Natural killer cell (primary cell): Measurements from ENCODE around the gene MYO7B. TPM values are rescaled to one million over a fixed set of nuclear protein-coding genes. Genes with fewer than 3 reads are reported as not detected.

ENCODE experiments used
- ATAC-seq, 3 donors: fragments of 150-1000 bp in 2 of 3; fragments of 200-7000 bp in 1 of 3; cut with Tn5 transposase; 1 replicate in 1 of 3; 2 replicates in 2 of 3; pipeline ENCODE4 v1.10.0; 2021; ENCODE audit warnings: mild to moderate bottlenecking in 2 of 3, moderate library complexity in 2 of 3
- DNase-seq, 2 donors: peaks; one replicate each; pipeline versions ENCODE4 v3.0.0 to v3.0.0-alpha.2; 2013 to 2021; ENCODE audit warnings: mixed read lengths in 1 of 2
- H3K27ac ChIP-seq: one replicate; pipeline ENCODE4 v1.5.1; 2013; ENCODE audit warnings: mild to moderate bottlenecking, low read length
- H3K27me3 ChIP-seq: one replicate; pipeline ENCODE4 v1.6.1; 2013; ENCODE audit warnings: low read length; ENCODE audit not compliant: control insufficient read depth, insufficient read depth
- H3K36me3 ChIP-seq: one replicate; pipeline ENCODE4 v1.6.1; 2013; ENCODE audit warnings: low read length; ENCODE audit not compliant: control insufficient read depth, insufficient read depth
- H3K4me1 ChIP-seq: one replicate; pipeline ENCODE4 v1.6.1; 2013; ENCODE audit warnings: low read length; ENCODE audit not compliant: control insufficient read depth, insufficient read depth
- H3K4me3 ChIP-seq: one replicate; pipeline ENCODE4 v1.5.1; 2013; ENCODE audit warnings: low read length
- H3K9me3 ChIP-seq: one replicate; pipeline ENCODE4 v1.6.1; 2013; ENCODE audit warnings: low read length; ENCODE audit not compliant: control insufficient read depth, insufficient read depth
- H3K27ac Mint-ChIP-seq, 2 donors: one replicate each; pipeline ENCODE4 v1.8.0; 2022; ENCODE audit warnings: mild to moderate bottlenecking in 2 of 2, mixed read lengths in 2 of 2, moderate library complexity in 1 of 2
- H3K27me3 Mint-ChIP-seq, 2 donors: one replicate each; pipeline ENCODE4 v1.8.0; 2022; ENCODE audit warnings: low read depth in 2 of 2, mixed read lengths in 2 of 2
- H3K36me3 Mint-ChIP-seq: one replicate; pipeline ENCODE4 v1.8.0; 2022; ENCODE audit warnings: mixed read lengths
- H3K4me1 Mint-ChIP-seq, 2 donors: one replicate each; pipeline ENCODE4 v1.8.0; 2022; ENCODE audit warnings: mixed read lengths in 2 of 2
- H3K4me3 Mint-ChIP-seq: one replicate; pipeline ENCODE4 v1.8.0; 2022; ENCODE audit warnings: mild to moderate bottlenecking, moderate library complexity, mixed read lengths
- H3K9me3 Mint-ChIP-seq, 2 donors: one replicate each; pipeline ENCODE4 v1.8.0; 2022; ENCODE audit warnings: mixed read lengths in 2 of 2
- WGBS: methylation state at CpG from one replicate; pipeline ENCODE4 v1.1.7; 2013; ENCODE audit warnings: missing lambda C conversion rate; ENCODE audit not compliant: insufficient coverage; 5-methylcytosine and 5-hydroxymethylcytosine counted together
- intact Hi-C: fragments of 100-400 bp; cut with micrococcal nuclease; formaldehyde crosslinking; loops from one replicate; pipeline ENCODE4 v1.14.2; 2022
- total RNA-seq, 4 donors: library from RNA; stranded (reverse); fragments of 120-200 nt in 1 of 4; gene quantifications; one replicate each; pipeline versions ENCODE4 v1.2.3 to v1.2.4, GENCODE V29; 2013 to 2022
- TF ChIP-seq, protein P1 (sequence below): fragments of 200-600 bp; IDR thresholded peaks from one replicate; pipeline ENCODE4 v1.8.0; 2022; ENCODE audit warnings: antibody characterized with exemption

MYO7B gene
- total RNA-seq, 3 donors from 2014 or later (not counting 1 experiment from before 2014, with no cell fraction given) = 0.14 to 0.45 (median 0.25) TPM

- H3K36me3 ChIP-seq = no peaks in the 10 kb centered on the region
- H3K4me3 ChIP-seq = no peak overlapping the region
- ATAC-seq (no peak), DNase-seq (peak in 1 of 2 donors; percentile 10)
- H3K36me3 Mint-ChIP-seq = no peaks in the 10 kb centered on the region
- intact Hi-C loops = no loop called here
- WGBS = 100% methylated on average over 2 of the region's 2 CpGs
- H3K9me3 Mint-ChIP-seq = no peaks in the 10 kb centered on the region
- H3K4me1 Mint-ChIP-seq = peaks cover 5 to 9% of the 10 kb centered on the region in 2 donors
- no peak overlapping the region for H3K27ac Mint-ChIP-seq
- TF ChIP-seq, protein P1, sequence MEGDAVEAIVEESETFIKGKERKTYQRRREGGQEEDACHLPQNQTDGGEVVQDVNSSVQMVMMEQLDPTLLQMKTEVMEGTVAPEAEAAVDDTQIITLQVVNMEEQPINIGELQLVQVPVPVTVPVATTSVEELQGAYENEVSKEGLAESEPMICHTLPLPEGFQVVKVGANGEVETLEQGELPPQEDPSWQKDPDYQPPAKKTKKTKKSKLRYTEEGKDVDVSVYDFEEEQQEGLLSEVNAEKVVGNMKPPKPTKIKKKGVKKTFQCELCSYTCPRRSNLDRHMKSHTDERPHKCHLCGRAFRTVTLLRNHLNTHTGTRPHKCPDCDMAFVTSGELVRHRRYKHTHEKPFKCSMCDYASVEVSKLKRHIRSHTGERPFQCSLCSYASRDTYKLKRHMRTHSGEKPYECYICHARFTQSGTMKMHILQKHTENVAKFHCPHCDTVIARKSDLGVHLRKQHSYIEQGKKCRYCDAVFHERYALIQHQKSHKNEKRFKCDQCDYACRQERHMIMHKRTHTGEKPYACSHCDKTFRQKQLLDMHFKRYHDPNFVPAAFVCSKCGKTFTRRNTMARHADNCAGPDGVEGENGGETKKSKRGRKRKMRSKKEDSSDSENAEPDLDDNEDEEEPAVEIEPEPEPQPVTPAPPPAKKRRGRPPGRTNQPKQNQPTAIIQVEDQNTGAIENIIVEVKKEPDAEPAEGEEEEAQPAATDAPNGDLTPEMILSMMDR = no peak
- peaks cover 19% of the 10 kb centered on the region for H3K27me3 ChIP-seq
- peaks cover 16% of the 10 kb centered on the region for H3K4me1 ChIP-seq
- no peak overlapping the region for H3K27ac ChIP-seq
- no peak overlapping the region for H3K4me3 Mint-ChIP-seq
- peaks cover 48 to 70% of the 10 kb centered on the region in 2 donors for H3K27me3 Mint-ChIP-seq
- no peaks in the 10 kb centered on the region for H3K9me3 ChIP-seq
Observed at GRCh38 chr2:127676906-127677305, 141.4 kb downstream of the MYO7B start.

DNA sequence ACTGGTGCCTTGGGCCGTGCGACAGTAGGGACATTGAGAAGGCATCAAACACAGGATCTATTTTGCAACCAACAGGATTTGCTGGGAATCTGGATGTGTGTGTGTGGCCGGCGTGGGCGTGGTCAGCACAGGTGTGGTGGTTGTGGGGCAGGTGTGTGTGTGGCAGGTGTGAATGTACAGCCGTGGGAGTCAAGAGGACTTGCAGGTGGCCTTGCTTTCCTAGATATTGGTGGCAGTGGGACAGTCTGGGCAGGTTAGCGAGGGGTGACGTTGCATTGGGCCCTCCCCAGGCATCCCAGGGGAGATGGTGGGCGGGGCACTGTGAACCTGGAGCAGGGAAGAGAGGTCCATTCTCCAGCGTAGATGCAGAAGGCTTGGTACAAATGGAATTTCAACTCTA lies 143.0 kb downstream of the MYO7B start:
- no peaks in the 10 kb centered on the region for H3K36me3 Mint-ChIP-seq
- H3K4me3 ChIP-seq = no peak overlapping the region
- peaks cover 16% of the 10 kb centered on the region for H3K4me1 ChIP-seq
- no peak for ATAC-seq
- TF ChIP-seq, protein P1 = no peak
- no peak overlapping the region for H3K4me3 Mint-ChIP-seq
- H3K9me3 ChIP-seq = no peaks in the 10 kb centered on the region
- H3K27me3 ChIP-seq = peaks cover 16% of the 10 kb centered on the region
- H3K27me3 Mint-ChIP-seq = peaks cover 37 to 54% of the 10 kb centered on the region in 2 donors
- no peak overlapping the region for H3K27ac ChIP-seq
- H3K36me3 ChIP-seq = no peaks in the 10 kb centered on the region
- H3K4me1 Mint-ChIP-seq = peaks cover 5 to 9% of the 10 kb centered on the region in 2 donors
- no peak overlapping the region for H3K27ac Mint-ChIP-seq
- WGBS = 84% methylated on average over 10 of the region's 10 CpGs
- H3K9me3 Mint-ChIP-seq = no peaks in the 10 kb centered on the region
- no peak for DNase-seq
- intact Hi-C loops = no loop called here

DNA sequence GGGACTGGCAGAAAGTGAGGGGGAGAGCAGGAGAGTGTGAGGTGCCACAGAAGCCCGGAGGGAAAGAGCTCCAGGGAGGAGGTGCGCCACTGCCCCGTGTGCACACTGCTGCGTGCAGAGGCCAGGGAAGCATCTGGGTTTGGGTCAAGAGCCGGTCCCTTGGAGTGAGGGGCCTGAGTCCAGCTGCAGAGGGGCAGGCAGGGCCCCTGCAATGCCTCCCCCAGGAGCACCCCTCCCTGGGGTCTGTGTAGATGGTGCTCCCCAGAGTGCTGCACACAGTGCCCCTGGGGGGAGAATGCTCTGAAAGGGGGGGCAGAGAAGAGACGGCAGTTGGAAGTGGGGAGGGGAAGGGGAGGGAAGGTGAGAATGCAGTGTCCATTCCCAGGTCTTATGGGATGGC lies 143.5 kb downstream of the MYO7B start:
- peaks cover 34 to 54% of the 10 kb centered on the region in 2 donors for H3K27me3 Mint-ChIP-seq
- H3K9me3 Mint-ChIP-seq = no peaks in the 10 kb centered on the region
- H3K27ac Mint-ChIP-seq = no peak overlapping the region
- Histone ChIP-seq H3K27me3 (peaks cover 15% of the 10 kb centered on the region), H3K36me3 (no peaks in the 10 kb centered on the region), H3K4me1 (peaks cover 16% of the 10 kb centered on the region), H3K9me3 (no peaks in the 10 kb centered on the region), H3K27ac (no peak overlapping the region), H3K4me3 (no peak overlapping the region)
- 93% methylated on average over 6 of the region's 6 CpGs for WGBS
- intact Hi-C loops = no loop called here
- TF ChIP-seq, protein P1 = no peak
- H3K4me3 Mint-ChIP-seq = no peak overlapping the region
- no peaks in the 10 kb centered on the region for H3K36me3 Mint-ChIP-seq
- DNase-seq (no peak), ATAC-seq (no peak)
- H3K4me1 Mint-ChIP-seq = peaks cover 5 to 9% of the 10 kb centered on the region in 2 donors

- Mint-ChIP-seq H3K36me3 (no peaks in the 10 kb centered on the region), H3K27ac (no peak overlapping the region), H3K9me3 (no peaks in the 10 kb centered on the region), H3K4me1 (peaks cover 0 to 4% of the 10 kb centered on the region in 2 donors), H3K4me3 (no peak overlapping the region), H3K27me3 (peaks cover 29 to 50% of the 10 kb centered on the region in 2 donors)
- TF ChIP-seq, protein P1 = no peak
- peaks cover 10% of the 10 kb centered on the region for H3K4me1 ChIP-seq
- ATAC-seq = no peak
- no peak for DNase-seq
- WGBS = 81% methylated on average over 15 of the region's 15 CpGs
- H3K4me3 ChIP-seq = no peak overlapping the region
- no peaks in the 10 kb centered on the region for H3K9me3 ChIP-seq
- H3K36me3 ChIP-seq = no peaks in the 10 kb centered on the region
- peaks cover 10% of the 10 kb centered on the region for H3K27me3 ChIP-seq
- intact Hi-C loops = no loop called here
- H3K27ac ChIP-seq = no peak overlapping the region
Observed at GRCh38 chr2:127679680-127680361, 144.3 kb downstream of the MYO7B start.
